HepG2 (cell line): Measurements from ENCODE around the gene ABHD2. TPM values are rescaled to one million over a fixed set of nuclear protein-coding genes. Genes with fewer than 3 reads are reported as not detected.

Source experiments
- ATAC-seq: fragments of 200-7000 bp; cut with Tn5 transposase; 3 replicates; pipeline ENCODE4 v1.9.1; 2020; ENCODE audit warnings: mild to moderate bottlenecking, moderate library complexity
- BruUV-seq: library from RNA; stranded (reverse); fragments of 400-500 nt; replicated peaks from 2 replicates; lab custom pipeline; 2021; lab: Mats Ljungman, UMichigan
- CTCF ChIA-PET: fragments of 300-600 bp; formaldehyde crosslinking; extraction: SDS; loops from one replicate; lab custom pipeline; 2021; ENCODE audit warnings: low total read pairs, inconsistent platforms, low intra/inter-chr PET ratio; lab: Yijun Ruan, JAX
- POLR2A ChIA-PET: fragments of 350-600 bp; sonication (Branson Sonifier 250); formaldehyde crosslinking; loops from one replicate; lab custom pipeline; 2020; ENCODE audit warnings: antibody characterized with exemption, inconsistent platforms; lab: Yijun Ruan, JAX
- DNase-seq: peaks from one replicate; pipeline ENCODE4 v3.0.0-alpha.2; 2015; ENCODE audit warnings: low spot score
- FAIRE-seq: peaks from 3 replicates; lab custom pipeline; 2011; peaks lifted over from hg19 to GRCh38; lab: Jason Lieb, UNC
- H2AFZ ChIP-seq: one replicate; pipeline ENCODE4 v1.6.1; 2011; ENCODE audit warnings: low read length, inconsistent platforms
- H3K27ac ChIP-seq: fragments of 300-600 bp; 3 replicates; pipeline ENCODE4 v1.8.0; 2011; ENCODE audit warnings: mixed run types, mild to moderate bottlenecking, mixed read lengths, low read length, inconsistent platforms; ENCODE audit not compliant: insufficient read depth; ENCODE audit errors: extremely low read length
- H3K27me3 ChIP-seq, 2 experiments: fragments of 200-600 bp in 1 of 2; 2 replicates in 1 of 2; 3 replicates in 1 of 2; pipeline versions ENCODE4 v1.6.0 to v1.8.0; 2011; ENCODE audit warnings: low read length in 2 of 2, mild to moderate bottlenecking in 2 of 2, moderate library complexity in 2 of 2, inconsistent platforms in 1 of 2; ENCODE audit not compliant: insufficient read depth in 2 of 2, control insufficient read depth in 1 of 2
- H3K36me3 ChIP-seq, 2 experiments: fragments of 200-600 bp in 1 of 2; replicated peaks in 1 of 2; 2 replicates in 1 of 2; 3 replicates in 1 of 2; pipeline versions ENCODE4 v1.5.1 to v1.8.0; 2011; ENCODE audit warnings: low read length in 2 of 2, inconsistent platforms in 1 of 2; ENCODE audit not compliant: insufficient read depth in 2 of 2, control insufficient read depth in 1 of 2
- H3K4me1 ChIP-seq: 2 replicates; pipeline ENCODE4 v1.5.1; 2012; ENCODE audit warnings: low read length, inconsistent platforms; ENCODE audit not compliant: insufficient read depth
- H3K4me2 ChIP-seq: 2 replicates; pipeline ENCODE4 v1.6.0; 2011; ENCODE audit warnings: low read depth, low read length, inconsistent platforms
- H3K4me3 ChIP-seq, 3 experiments: fragments of 200-600 bp in 1 of 3; sonication (generic), shearing (Covaris generic) in 1 of 3; replicated peaks in 1 of 3; 2 replicates each; pipeline ENCODE4 v1.5.1; 2011 to 2016; ENCODE audit warnings: low read length in 3 of 3, inconsistent platforms in 2 of 3, low read depth in 2 of 3, mild to moderate bottlenecking in 2 of 3, control low read depth in 1 of 3, mixed read lengths in 1 of 3; ENCODE audit not compliant: insufficient read depth in 1 of 3
- H3K79me2 ChIP-seq: one replicate; pipeline ENCODE4 v1.6.1; 2011; ENCODE audit warnings: low read length, inconsistent platforms; ENCODE audit not compliant: insufficient read depth
- H3K9ac ChIP-seq: 2 replicates; pipeline ENCODE4 v1.6.0; 2011; ENCODE audit warnings: mild to moderate bottlenecking, low read depth, low read length, inconsistent platforms; ENCODE audit not compliant: insufficient read depth
- H3K9me3 ChIP-seq: 2 replicates; pipeline ENCODE4 v1.5.1; 2012; ENCODE audit warnings: mild to moderate bottlenecking, low read length
- H4K20me1 ChIP-seq: 2 replicates; pipeline ENCODE4 v1.6.0; 2011; ENCODE audit warnings: inconsistent platforms, mild to moderate bottlenecking, low read length, moderate library complexity; ENCODE audit not compliant: insufficient read depth
- GATAD2A ChIP-seq: IDR thresholded peaks from 2 replicates; pipeline ENCODE4 v1.6.1; 2016
- HOXA9 ChIP-seq: sonication (generic); formaldehyde crosslinking; IDR thresholded peaks from 2 replicates; pipeline ENCODE4 v1.8.1; 2022; ENCODE audit warnings: missing genetic modification reagents, mild to moderate bottlenecking, moderate library complexity, borderline replicate concordance
- HOXD1 ChIP-seq: sonication (generic); formaldehyde crosslinking; IDR thresholded peaks from 2 replicates; pipeline ENCODE4 v1.5.0; 2020; ENCODE audit warnings: missing genetic modification reagents
- LCORL ChIP-seq, 2 experiments: fragments of 450-650 bp in 1 of 2; sonication (generic) in 1 of 2; formaldehyde crosslinking in 1 of 2; IDR thresholded peaks; 2 replicates each; pipeline versions ENCODE4 v1.5.0 to v1.6.1; 2017 to 2020; ENCODE audit warnings: antibody characterized with exemption in 1 of 2, missing genetic modification reagents in 1 of 2
- MAFG ChIP-seq: sonication (generic); formaldehyde crosslinking; IDR thresholded peaks from 2 replicates; pipeline ENCODE4 v1.5.1; 2020; ENCODE audit warnings: mild to moderate bottlenecking, missing genetic modification reagents
- PCBP2 ChIP-seq: fragments of 200-400 bp; formaldehyde crosslinking; optimal IDR thresholded peaks from 2 replicates; pipeline ENCODE3; 2018; ENCODE audit warnings: low read length, low read depth; ENCODE audit not compliant: poor library complexity, severe bottlenecking
- RFXANK ChIP-seq: IDR thresholded peaks from 2 replicates; pipeline ENCODE4 v1.6.1; 2016
- RNF2 ChIP-seq: fragments of 450-650 bp; conservative IDR thresholded peaks from 2 replicates; pipeline ENCODE4 v1.6.1; 2016; ENCODE audit warnings: low read depth
- RNF219 ChIP-seq: sonication (generic); formaldehyde crosslinking; IDR thresholded peaks from 2 replicates; pipeline ENCODE4 v1.5.0; 2020; ENCODE audit warnings: mild to moderate bottlenecking, missing genetic modification reagents
- SALL2 ChIP-seq: sonication (generic); formaldehyde crosslinking; IDR thresholded peaks from 2 replicates; pipeline ENCODE4 v1.8.1; 2023; ENCODE audit warnings: mild to moderate bottlenecking, missing genetic modification reagents, inconsistent platforms
- SMC3 ChIP-seq: IDR thresholded peaks from 2 replicates; pipeline ENCODE4 v1.6.1; 2011; ENCODE audit warnings: low read length, improper control_type of control experiment
- SRF ChIP-seq: IDR thresholded peaks from 2 replicates; pipeline ENCODE4 v1.6.1; 2011; ENCODE audit warnings: mild to moderate bottlenecking, low read depth, low read length, moderate library complexity
- TSC22D2 ChIP-seq: sonication (generic); formaldehyde crosslinking; IDR thresholded peaks from 2 replicates; pipeline ENCODE4 v1.5.1; 2020; ENCODE audit warnings: missing genetic modification reagents, mild to moderate bottlenecking, borderline replicate concordance
- USF2 ChIP-seq, 2 experiments: sonication (generic) in 1 of 2; formaldehyde crosslinking in 1 of 2; IDR thresholded peaks; 2 replicates each; pipeline versions ENCODE4 v1.5.1 to v1.6.1; 2011 to 2020; ENCODE audit warnings: borderline replicate concordance in 1 of 2, low read depth in 1 of 2, low read length in 1 of 2, mild to moderate bottlenecking in 1 of 2, missing genetic modification reagents in 1 of 2, moderate library complexity in 1 of 2
- ZBTB7B ChIP-seq: sonication (generic); formaldehyde crosslinking; IDR thresholded peaks from 2 replicates; pipeline ENCODE4 v1.4.0; 2020; ENCODE audit warnings: missing genetic modification reagents
- ZFYVE20 ChIP-seq: sonication (generic); formaldehyde crosslinking; IDR thresholded peaks from 2 replicates; pipeline ENCODE4 v1.8.0; 2023; ENCODE audit warnings: low read depth, mild to moderate bottlenecking, moderate library complexity, missing genetic modification reagents, borderline replicate concordance
- ZNF678 ChIP-seq: sonication (generic); formaldehyde crosslinking; IDR thresholded peaks from 2 replicates; pipeline ENCODE4 v1.4.0; 2020; ENCODE audit warnings: mild to moderate bottlenecking, missing genetic modification reagents
- WGBS: methylation state at CpG from one replicate; pipeline ENCODE4 v1.1.6; 2017; ENCODE audit warnings: low lambda C conversion rate; 5-methylcytosine and 5-hydroxymethylcytosine counted together
- in situ Hi-C: cut with HindIII; loops from 2 replicates; pipeline ENCODE4 v1.10.0; 2017; ENCODE audit warnings: low pct_unique_long_range_greater_than_20kb; ENCODE audit not compliant: extremely low pct_ligation_motif_present
- intact Hi-C: fragments of 100-400 bp; cut with micrococcal nuclease; formaldehyde crosslinking; loops from one replicate; pipeline ENCODE4 v1.10.0; 2022; ENCODE audit not compliant: unreplicated experiment
- polyA plus RNA-seq, 8 experiments: library from polyadenylated mRNA; depleted of rRNA in 3 of 8; stranded (reverse) in 7 of 8; unstranded in 1 of 8; fragments of >200 nt; fragmentation: Illumina TruSeq in 4 of 8; extraction: Trizol in 4 of 8; gene quantifications; 2 replicates each; pipeline versions ENCODE4 v1.2.1 to v1.2.3, GENCODE V29; 2011 to 2016; ENCODE audit warnings: low read depth in 4 of 8, missing spikeins in 1 of 8, mixed read lengths in 1 of 8; ENCODE audit not compliant: insufficient read depth in 1 of 8
- total RNA-seq, 5 experiments: library from RNA; depleted of rRNA; stranded (reverse); fragments of >200 nt; fragmentation: Illumina TruSeq; extraction: Trizol; gene quantifications; 2 replicates each; pipeline ENCODE4 v1.2.3, GENCODE V29; 2016; ENCODE audit warnings: low read depth in 1 of 5

ABHD2 gene
- total and polyA plus RNA-seq, 2 of the 13 experiments (the other 11 are each of a cell fraction or from before 2014, with no cell fraction given) = 14.8 to 22.4 TPM

DNA sequence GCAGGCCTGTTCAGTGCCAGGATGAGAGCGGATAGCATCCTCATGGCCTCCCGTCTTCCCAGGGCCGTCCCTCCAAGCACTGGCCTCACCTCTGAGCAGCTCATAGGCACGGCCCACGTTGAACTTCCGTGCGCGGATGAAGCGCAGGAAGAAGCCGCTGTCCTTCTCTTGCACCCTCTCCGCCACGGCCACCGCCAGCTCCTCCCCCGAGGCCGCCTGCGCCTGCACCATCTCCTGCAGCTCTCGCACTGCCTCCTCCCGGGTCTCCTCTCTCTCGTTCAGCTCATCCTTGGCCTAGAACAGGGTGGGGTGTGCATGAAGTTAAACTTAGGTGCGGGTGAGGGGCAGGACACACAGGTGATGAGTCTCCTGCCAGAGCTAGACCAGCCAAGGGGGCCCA lies 128.8 kb downstream of the ABHD2 start:
- TF ChIP-seq ZNF678 (no peak), MAFG (no peak), SRF (no peak), SMC3 (no peak), GATAD2A (CRISPR knock-in tag) (no peak), ZBTB7B (CRISPR knock-in tag) (no peak), ZFYVE20 (no peak), TSC22D2 (CRISPR knock-in tag) (no peak), PCBP2 (no peak), RNF2 (no peak), LCORL (IDR thresholded peaks at IDR 0.05) (no peak), LCORL (CRISPR knock-in tag; IDR thresholded peaks at IDR 0.05) (no peak), USF2 (IDR thresholded peaks at IDR 0.05; ENCODE audit: low read depth, low read length) (no peak), USF2 (CRISPR knock-in tag; IDR thresholded peaks at IDR 0.05; ENCODE audit: borderline replicate concordance) (no peak), RFXANK (CRISPR knock-in tag) (no peak), RNF219 (CRISPR knock-in tag) (no peak), HOXD1 (CRISPR knock-in tag) (no peak), SALL2 (no peak), HOXA9 (CRISPR knock-in tag) (no peak)
- Histone ChIP-seq H3K9me3 (no peaks in the 10 kb centered on the region), H3K79me2 (no peaks in the 10 kb centered on the region), H2AFZ (no peak overlapping the region), H3K4me2 (no peak overlapping the region), H3K4me1 (0 out of 2 replicates have a peak, but pooled peaks cover 8% of the 10 kb centered on the region), H4K20me1 (no peaks in the 10 kb centered on the region), H3K9ac (no peak overlapping the region), H3K27me3 (no peaks in the 10 kb centered on the region; a peak in 1 of 5 replicates), H3K4me3 (no peak overlapping the region), H3K27ac (no peak overlapping the region), H3K36me3 (no peaks in the 10 kb centered on the region)
- in situ Hi-C loops (no loop called here), intact Hi-C loops (no loop called here)
- ChIA-PET POLR2A (no interaction called here), CTCF (no interaction called here)
- DNase-seq (no peak), ATAC-seq (no peak), FAIRE-seq (no peak)
- no TSS peak for BruUV-seq
- 57% methylated on average over 13 of the region's 20 CpGs for WGBS
